ENCODE measurements around the gene NRL. TPM values are rescaled to one million over a fixed set of nuclear protein-coding genes. Genes with fewer than 3 reads are reported as not detected.

The NRL gene
- total and polyA plus RNA-seq, 4 experiments from 2014 or later, result 1.4 to 4.5 (median 2.2) TPM

DNA sequence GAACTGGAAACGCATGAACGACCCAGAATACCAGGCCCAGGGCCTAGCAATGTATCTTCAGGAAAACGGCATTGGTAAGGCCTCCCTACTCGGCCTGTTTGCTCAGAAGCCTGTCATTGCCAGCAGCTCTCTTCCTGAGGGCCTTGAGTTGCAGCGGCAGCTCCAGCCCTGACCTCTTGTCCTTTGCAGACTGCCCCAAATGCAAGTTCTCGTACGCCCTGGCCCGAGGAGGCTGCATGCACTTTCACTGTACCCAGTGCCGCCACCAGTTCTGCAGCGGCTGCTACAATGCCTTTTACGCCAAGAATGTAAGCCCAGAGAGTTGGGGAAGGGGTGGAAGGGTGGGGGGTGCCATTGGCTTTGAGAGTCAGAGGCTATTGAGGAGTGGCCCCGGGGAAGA, 42.6 kb upstream of the NRL start:
- H3K27me3 Mint-ChIP-seq, result no peaks in the 10 kb centered on the region
- no peak overlapping the region for H3K4me3 Mint-ChIP-seq
- Histone ChIP-seq H3K4me3 (ENCODE audit: low read length in 2 of 2) (no peak overlapping the region), H3K9me3 (ENCODE audit: control insufficient read depth in 1 of 2, low read length in 2 of 2) (no peaks in the 10 kb centered on the region), H3K27ac (ENCODE audit: low read depth, low read length) (no peak overlapping the region), H3K36me3 (ENCODE audit: insufficient read depth, low read length) (peaks cover 49% of the 10 kb centered on the region), H3K4me1 (ENCODE audit: insufficient read depth, low read length) (peaks cover 17% of the 10 kb centered on the region), H3K27me3 (ENCODE audit: insufficient read depth, low read length) (no peaks in the 10 kb centered on the region)
- ChIA-PET CTCF (ENCODE audit: partially characterized antibody) (interaction anchor here (0.6 to 6.9 kb wide), 4 partner anchors 9 to 189 kb away, joined by 3 to 110 read pairs (median 3); partner anchors contain the start of genes PSME2 and RNF31), POLR2A (ENCODE audit: partially characterized antibody) (interaction anchor here (0.9 to 9.5 kb wide), 2 partner anchors 10 to 42 kb away, joined by 3 to 162 read pairs; partner anchors contain the start of genes NRL, PSME2 and RNF31)
- peak overlapping the region in 4 of 7 donors; percentile 56 to 85 (median 66) for H3K27ac Mint-ChIP-seq
- no peak for DNase-seq
- H3K4me1 Mint-ChIP-seq, result peaks cover 16 to 33% (median 21%) of the 10 kb centered on the region in 4 donors
- peaks cover 40 to 69% of the 10 kb centered on the region in 2 donors for H3K36me3 Mint-ChIP-seq
- intact Hi-C loops (cut with micrococcal nuclease), result no loop called here
- H3K9me3 Mint-ChIP-seq, result no peaks in the 10 kb centered on the region

DNA sequence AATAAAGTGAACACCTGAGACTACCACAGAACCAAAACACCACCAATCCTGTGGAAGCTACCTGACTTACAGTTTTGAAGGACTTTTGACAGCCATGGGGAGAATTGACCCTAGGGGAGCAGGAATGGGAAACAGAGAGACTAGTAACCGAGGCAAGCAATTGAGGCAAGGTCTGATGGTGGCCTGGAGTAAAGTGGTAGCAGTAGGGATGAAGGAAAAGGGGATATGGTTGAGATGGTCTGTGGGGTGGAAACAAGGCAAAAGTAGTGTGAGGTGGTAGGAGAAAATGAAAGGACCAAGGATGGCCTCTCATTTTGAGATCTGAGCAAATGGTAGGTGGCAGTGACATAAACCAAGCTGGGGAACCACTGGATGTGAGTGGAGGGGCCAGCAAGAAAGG, 42.1 kb upstream of the NRL start:
- Mint-ChIP-seq H3K4me1 (peaks cover 11 to 28% (median 18%) of the 10 kb centered on the region in 4 donors), H3K27ac (peak overlapping the region in 6 of 7 donors; percentile 20 to 85 (median 64))
- intact Hi-C loops (cut with micrococcal nuclease), result no loop called here

DNA sequence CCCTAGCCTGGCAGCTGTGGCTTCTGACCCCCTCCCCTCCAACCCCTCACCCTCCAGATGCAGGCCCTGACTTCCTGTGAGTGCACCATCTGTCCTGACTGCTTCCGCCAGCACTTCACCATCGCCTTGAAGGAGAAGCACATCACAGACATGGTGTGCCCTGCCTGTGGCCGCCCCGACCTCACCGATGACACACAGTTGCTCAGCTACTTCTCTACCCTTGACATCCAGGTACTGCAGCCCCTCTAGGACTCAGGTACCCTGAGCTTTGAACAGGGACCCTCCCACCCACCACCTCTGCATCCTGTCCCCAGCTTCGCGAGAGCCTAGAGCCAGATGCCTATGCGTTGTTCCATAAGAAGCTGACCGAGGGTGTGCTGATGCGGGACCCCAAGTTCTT, 40.4 kb upstream of the NRL start:
- Histone ChIP-seq H3K27me3 (ENCODE audit: insufficient read depth, low read length) (no peaks in the 10 kb centered on the region), H3K27ac (ENCODE audit: low read depth, low read length) (no peak overlapping the region), H3K36me3 (ENCODE audit: insufficient read depth, low read length) (peaks cover 64% of the 10 kb centered on the region), H3K4me3 (ENCODE audit: low read length in 2 of 2) (no peak overlapping the region), H3K9me3 (ENCODE audit: control insufficient read depth in 1 of 2, low read length in 2 of 2) (no peaks in the 10 kb centered on the region), H3K4me1 (ENCODE audit: insufficient read depth, low read length) (peaks cover 4% of the 10 kb centered on the region)
- Mint-ChIP-seq H3K4me1 (peaks cover 2 to 20% (median 12%) of the 10 kb centered on the region in 4 donors), H3K27me3 (no peaks in the 10 kb centered on the region), H3K27ac (peak overlapping the region in 3 of 7 donors; percentile 13 to 73 (median 73)), H3K36me3 (peaks cover 41 to 63% of the 10 kb centered on the region in 2 donors), H3K9me3 (no peaks in the 10 kb centered on the region), H3K4me3 (no peak overlapping the region)
- DNase-seq, result no peak
- CTCF ChIA-PET (ENCODE audit: partially characterized antibody), result interaction anchor here (0.7 to 2.0 kb wide), 5 partner anchors 9 to 105 kb away, joined by 3 to 5 read pairs (median 3); partner anchors contain the start of gene PSME2
- intact Hi-C loops (cut with micrococcal nuclease), result no loop called here
- POLR2A ChIA-PET (ENCODE audit: partially characterized antibody), result interaction anchor here (1.0 to 9.5 kb wide), 6 partner anchors 8 to 281 kb away, joined by 3 to 162 read pairs (median 4); partner anchors contain the start of genes DCAF11, EMC9, NRL and PSME2

More for the DNA sequence above, 42.1 kb upstream of the NRL start:
- H3K27me3 Mint-ChIP-seq, result no peaks in the 10 kb centered on the region
- no peak overlapping the region for H3K4me3 ChIP-seq (ENCODE audit: low read length in 2 of 2)
- ChIA-PET POLR2A (ENCODE audit: partially characterized antibody) (interaction anchor here (9.5 kb wide), 1 partner anchor 9 kb away, joined by 162 read pairs; the partner anchor contains the start of genes PSME2 and RNF31), CTCF (ENCODE audit: partially characterized antibody) (interaction anchor here (0.6 to 6.9 kb wide), 2 partner anchors 8 to 189 kb away, joined by 3 to 110 read pairs; partner anchors contain the start of genes PSME2 and RNF31)
- H3K36me3 Mint-ChIP-seq, result peaks cover 39 to 67% of the 10 kb centered on the region in 2 donors
- H3K27ac ChIP-seq (ENCODE audit: low read depth, low read length), result no peak overlapping the region
- peaks cover 52% of the 10 kb centered on the region for H3K36me3 ChIP-seq (ENCODE audit: insufficient read depth, low read length)
- peaks cover 12% of the 10 kb centered on the region for H3K4me1 ChIP-seq (ENCODE audit: insufficient read depth, low read length)
- no peak for DNase-seq
- peak overlapping the region in 1 of 8 donors; percentile 32 for H3K4me3 Mint-ChIP-seq
- H3K9me3 Mint-ChIP-seq, result no peaks in the 10 kb centered on the region
- no peaks in the 10 kb centered on the region for H3K9me3 ChIP-seq (ENCODE audit: control insufficient read depth in 1 of 2, low read length in 2 of 2)
- H3K27me3 ChIP-seq (ENCODE audit: insufficient read depth, low read length), result no peaks in the 10 kb centered on the region

DNA sequence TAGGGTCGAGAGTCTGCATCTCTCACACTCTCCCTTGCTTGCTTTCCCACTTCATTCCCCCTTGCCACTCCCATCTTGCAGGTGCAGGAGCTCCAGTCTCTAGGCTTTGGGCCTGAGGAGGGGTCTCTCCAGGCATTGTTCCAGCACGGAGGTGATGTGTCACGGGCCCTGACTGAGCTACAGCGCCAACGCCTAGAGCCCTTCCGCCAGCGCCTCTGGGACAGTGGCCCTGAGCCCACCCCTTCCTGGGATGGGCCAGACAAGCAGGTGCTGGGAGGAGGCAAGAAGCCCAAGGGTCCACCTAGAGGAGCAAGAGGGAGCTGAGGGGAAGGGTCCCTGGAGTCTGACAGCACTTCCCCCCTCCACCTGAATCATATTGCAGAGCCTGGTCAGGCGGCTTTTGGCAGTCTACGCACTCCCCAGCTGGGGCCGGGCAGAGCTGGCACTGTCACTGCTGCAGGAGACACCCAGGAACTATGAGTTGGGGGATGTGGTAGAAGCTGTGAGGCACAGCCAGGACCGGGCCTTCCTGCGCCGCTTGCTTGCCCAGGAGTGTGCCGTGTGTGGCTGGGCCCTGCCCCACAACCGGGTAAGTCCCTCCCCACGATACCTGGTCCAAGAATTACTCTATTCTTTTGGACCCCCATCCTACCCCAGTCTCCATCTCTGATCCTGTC, 36.8 kb upstream of the NRL start:
- Histone ChIP-seq H3K4me3 (ENCODE audit: low read length in 2 of 2) (no peak overlapping the region), H3K36me3 (ENCODE audit: insufficient read depth, low read length) (peaks cover 52% of the 10 kb centered on the region), H3K9me3 (ENCODE audit: control insufficient read depth in 1 of 2, low read length in 2 of 2) (no peaks in the 10 kb centered on the region), H3K4me1 (ENCODE audit: insufficient read depth, low read length) (peaks cover 27% of the 10 kb centered on the region), H3K27ac (ENCODE audit: low read depth, low read length) (no peak overlapping the region), H3K27me3 (ENCODE audit: insufficient read depth, low read length) (no peaks in the 10 kb centered on the region)
- no peak overlapping the region for H3K4me3 Mint-ChIP-seq
- peaks cover 40 to 59% of the 10 kb centered on the region in 2 donors for H3K36me3 Mint-ChIP-seq
- ChIA-PET CTCF (ENCODE audit: partially characterized antibody) (interaction anchor here (1.3 to 8.5 kb wide), 3 partner anchors 9 to 43 kb away, joined by 5 to 110 read pairs (median 7); partner anchors contain the start of genes IRF9 and PSME1), POLR2A (ENCODE audit: partially characterized antibody) (interaction anchor here (1.0 to 9.5 kb wide), 6 partner anchors 7 to 65 kb away, joined by 4 to 162 read pairs (median 11); partner anchors contain the start of genes DCAF11, EMC9, IRF9 and MDP1)
- peak overlapping the region in 4 of 7 donors; percentile 3 to 74 (median 28) for H3K27ac Mint-ChIP-seq
- no peak for DNase-seq
- no peaks in the 10 kb centered on the region for H3K27me3 Mint-ChIP-seq
- no peaks in the 10 kb centered on the region for H3K9me3 Mint-ChIP-seq
- H3K4me1 Mint-ChIP-seq, result peaks cover 18 to 40% (median 28%) of the 10 kb centered on the region in 4 donors
- intact Hi-C loops (cut with micrococcal nuclease), result no loop called here

DNA sequence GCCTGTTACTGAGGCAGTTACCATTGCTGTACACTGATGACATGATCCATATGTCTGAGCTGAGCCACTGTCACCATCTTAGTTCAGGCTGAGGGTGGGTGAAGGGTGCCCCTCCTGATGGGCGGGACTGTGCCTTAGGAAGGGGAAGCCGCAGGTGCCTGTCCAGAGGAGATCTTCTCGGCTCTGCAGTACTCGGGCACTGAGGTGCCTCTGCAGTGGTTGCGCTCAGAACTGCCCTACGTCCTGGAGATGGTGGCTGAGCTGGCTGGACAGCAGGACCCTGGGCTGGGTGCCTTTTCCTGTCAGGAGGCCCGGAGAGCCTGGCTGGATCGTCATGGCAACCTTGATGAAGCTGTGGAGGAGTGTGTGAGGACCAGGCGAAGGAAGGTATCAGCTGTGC, 36.2 kb upstream of the NRL start:
- Histone ChIP-seq H3K27ac (ENCODE audit: low read depth, low read length) (no peak overlapping the region), H3K9me3 (ENCODE audit: control insufficient read depth in 1 of 2, low read length in 2 of 2) (no peaks in the 10 kb centered on the region), H3K27me3 (ENCODE audit: insufficient read depth, low read length) (no peaks in the 10 kb centered on the region), H3K4me3 (ENCODE audit: low read length in 2 of 2) (no peak overlapping the region), H3K4me1 (ENCODE audit: insufficient read depth, low read length) (peaks cover 30% of the 10 kb centered on the region), H3K36me3 (ENCODE audit: insufficient read depth, low read length) (peaks cover 48% of the 10 kb centered on the region)
- Mint-ChIP-seq H3K27me3 (no peaks in the 10 kb centered on the region), H3K36me3 (peaks cover 40 to 63% of the 10 kb centered on the region in 2 donors), H3K27ac (peak overlapping the region in 5 of 7 donors; percentile 15 to 74 (median 31)), H3K9me3 (no peaks in the 10 kb centered on the region), H3K4me3 (peak overlapping the region in 1 of 8 donors; percentile 52), H3K4me1 (peaks cover 19 to 46% (median 31%) of the 10 kb centered on the region in 4 donors)
- intact Hi-C loops (cut with micrococcal nuclease), result no loop called here
- no peak for DNase-seq
- POLR2A ChIA-PET (ENCODE audit: partially characterized antibody), result interaction anchor here (0.5 to 9.5 kb wide), 10 partner anchors 8 to 65 kb away, joined by 4 to 162 read pairs (median 5); partner anchors contain the start of genes DCAF11, EMC9, IPO4 and IRF9
- CTCF ChIA-PET (ENCODE audit: partially characterized antibody), result interaction anchor here (1.3 to 8.5 kb wide), 3 partner anchors 9 to 42 kb away, joined by 5 to 110 read pairs (median 7); partner anchors contain the start of genes IRF9 and PSME1

DNA sequence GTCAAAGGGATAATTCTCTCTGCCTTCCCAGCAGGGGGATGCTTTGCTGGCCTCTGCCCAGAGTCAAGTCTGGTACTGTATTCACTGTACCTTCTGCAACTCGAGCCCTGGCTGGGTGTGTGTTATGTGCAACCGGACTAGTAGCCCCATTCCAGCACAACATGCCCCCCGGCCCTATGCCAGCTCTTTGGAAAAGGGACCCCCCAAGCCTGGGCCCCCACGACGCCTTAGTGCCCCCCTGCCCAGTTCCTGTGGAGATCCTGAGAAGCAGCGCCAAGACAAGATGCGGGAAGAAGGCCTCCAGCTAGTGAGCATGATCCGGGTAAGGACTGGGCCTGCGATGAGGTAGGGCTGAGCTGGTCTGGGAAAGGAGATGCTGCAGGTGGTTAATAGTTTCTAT, 35.8 kb upstream of the NRL start:
- H3K4me3 ChIP-seq (ENCODE audit: low read length in 2 of 2), result no peak overlapping the region
- no peaks in the 10 kb centered on the region for H3K9me3 ChIP-seq (ENCODE audit: control insufficient read depth in 1 of 2, low read length in 2 of 2)
- Mint-ChIP-seq H3K27ac (peak overlapping the region in 6 of 7 donors; percentile 15 to 74 (median 40)), H3K36me3 (peaks cover 36 to 63% of the 10 kb centered on the region in 2 donors), H3K4me3 (peak overlapping the region in 4 of 8 donors; percentile 20 to 58 (median 48)), H3K4me1 (peaks cover 23 to 50% (median 34%) of the 10 kb centered on the region in 4 donors), H3K27me3 (no peaks in the 10 kb centered on the region), H3K9me3 (no peaks in the 10 kb centered on the region)
- no peak for DNase-seq
- intact Hi-C loops (cut with micrococcal nuclease), result no loop called here
- ChIA-PET POLR2A (ENCODE audit: partially characterized antibody) (interaction anchor here (0.5 to 9.5 kb wide), 10 partner anchors 8 to 66 kb away, joined by 4 to 162 read pairs (median 5); partner anchors contain the start of genes DCAF11, EMC9, IPO4 and IRF9), CTCF (ENCODE audit: partially characterized antibody) (interaction anchor here (1.0 to 8.5 kb wide), 5 partner anchors 10 to 44 kb away, joined by 3 to 110 read pairs (median 5); partner anchors contain the start of genes IRF9 and PSME1)
- H3K4me1 ChIP-seq (ENCODE audit: insufficient read depth, low read length), result peaks cover 35% of the 10 kb centered on the region
- no peak overlapping the region for H3K27ac ChIP-seq (ENCODE audit: low read depth, low read length)
- peaks cover 43% of the 10 kb centered on the region for H3K36me3 ChIP-seq (ENCODE audit: insufficient read depth, low read length)
- H3K27me3 ChIP-seq (ENCODE audit: insufficient read depth, low read length), result no peaks in the 10 kb centered on the region

Data from CD4-positive, alpha-beta memory T cell (primary cell).